ENCODE data around the gene TEKTIP1. TPM values are rescaled to one million over a fixed set of nuclear protein-coding genes. Genes with fewer than 3 reads are reported as not detected.

TEKTIP1 gene
- total and polyA plus RNA-seq, 9 of the 15 experiments (the other 6 are each of a cell fraction or from before 2014, with no cell fraction given): 0.66 TPM; not detected in 8

DNA sequence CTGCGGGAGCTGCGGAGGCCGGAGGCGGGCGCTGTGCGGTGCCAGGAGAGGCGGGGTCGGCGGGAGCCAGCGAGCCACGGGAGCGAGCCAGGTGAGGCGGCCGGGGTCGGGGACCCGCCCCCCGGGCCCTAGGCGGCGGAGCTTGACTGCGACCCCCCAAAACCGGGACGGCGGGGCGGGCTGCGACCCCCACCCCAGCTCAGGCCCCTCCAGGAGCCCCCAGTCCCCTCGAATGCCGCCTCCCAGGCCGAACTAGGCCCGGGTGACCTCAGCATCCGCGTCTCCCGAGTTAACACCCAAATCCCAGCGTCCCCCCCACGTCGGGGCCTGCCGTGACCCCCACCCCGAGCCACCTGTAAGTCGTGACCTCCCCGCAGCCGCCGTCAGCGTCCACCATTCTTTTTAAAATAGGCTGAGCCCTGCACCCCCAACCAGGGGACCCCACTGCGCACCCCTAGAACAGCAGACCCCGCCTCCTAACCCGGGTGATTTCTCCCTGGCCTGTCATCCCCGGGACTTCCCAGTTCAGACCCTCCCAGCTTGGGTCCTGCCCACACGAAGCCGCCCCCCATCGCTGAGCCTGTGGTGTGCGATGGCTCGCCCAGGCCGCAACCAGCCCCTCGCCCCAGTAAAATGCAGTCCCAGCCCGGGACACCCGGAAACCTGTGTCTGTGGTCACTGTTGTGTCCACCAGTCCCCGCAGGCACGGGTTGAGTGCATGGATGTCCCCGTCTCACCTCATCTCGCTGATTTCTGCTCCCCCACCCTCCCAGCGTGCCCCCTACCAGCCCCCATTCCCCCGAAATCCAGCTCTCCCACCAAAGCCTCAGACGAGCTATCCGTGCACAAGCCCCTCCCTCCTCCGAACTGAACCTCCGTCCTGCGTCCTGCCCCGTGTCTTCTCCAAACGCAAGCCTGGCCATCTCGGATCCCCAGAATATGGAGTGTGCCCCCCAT lies 32.3 kb upstream of the TEKTIP1 start:
- Histone ChIP-seq H4K20me1 (replicated peaks; ENCODE audit: control insufficient read depth, insufficient read depth, low read length) (peaks cover 37% of the 10 kb centered on the region), H3K27ac (ENCODE audit: extremely low read depth, low read depth, low read length) (peak overlapping the region; percentile 92), H3K27me3 (ENCODE audit: control insufficient read depth in 2 of 2, insufficient read depth in 2 of 2, low read length in 2 of 2) (no peaks in the 10 kb centered on the region), H2AFZ (ENCODE audit: low read depth, low read length) (peak overlapping the region; percentile 70; the same call in 1 of the 2 replicates), H3K4me2 (ENCODE audit: insufficient read depth, low read length) (peak overlapping the region; percentile 88), H3K9me1 (ENCODE audit: control insufficient read depth, insufficient read depth, low read length) (peaks cover 10% of the 10 kb centered on the region), H3K9me3 (replicated peaks; ENCODE audit: control insufficient read depth, insufficient read depth, low read depth, low read length) (no peaks in the 10 kb centered on the region), H3K4me3 (peak overlapping the region; percentile 99), H3K9ac (ENCODE audit: insufficient read depth in 1 of 2, low read depth in 2 of 2, low read length in 2 of 2) (peak overlapping the region; percentile 91 to 94), H3K79me2 (ENCODE audit: control insufficient read depth, insufficient read depth, low read length) (peaks cover 58% of the 10 kb centered on the region), H3K4me1 (replicated peaks in 1 of 2; ENCODE audit: control insufficient read depth in 2 of 2, insufficient read depth in 2 of 2, low read length in 2 of 2) (peaks cover 24 to 74% of the 10 kb centered on the region in 2 experiments; a peak in 4 of 5 replicates), H3K36me3 (ENCODE audit: control insufficient read depth, insufficient read depth, low read length) (peaks cover 31% of the 10 kb centered on the region; the same call in 2 of the 3 replicates)
- ATAC-seq (peak; percentile 13), FAIRE-seq (no peak), DNase-seq (ENCODE audit: extremely low read depth in 1 of 4, low spot score in 3 of 4) (peak; percentile 28 to 62 (median 48))
- BruUV-seq (replicated peaks): TSS peak; percentile 31
- CTCF ChIA-PET (ENCODE audit: low intra/inter-chr PET ratio): no interaction called here
- 4% methylated on average over 39 of the region's 69 CpGs for WGBS (ENCODE audit: insufficient coverage, low coverage, missing lambda C conversion rate)
- in situ Hi-C loops (cut with MboI): no loop called here
- intact Hi-C loops (cut with micrococcal nuclease): no loop called here
- POLR2A ChIA-PET: interaction anchor here (0.8 to 1.0 kb wide), 2 partner anchors 14 to 72 kb away, joined by 4 to 5 read pairs; no protein-coding TSS in a partner anchor
- TF ChIP-seq ZFX (CRISPR knock-in tag; IDR thresholded peaks at IDR 0.05): peak; percentile 68
- peak; percentile 6 for TF ChIP-seq RBM22 (IDR thresholded peaks at IDR 0.05; ENCODE audit: low read depth, low read length, poor library complexity, severe bottlenecking)
- TF ChIP-seq PHF8 (IDR thresholded peaks at IDR 0.05; ENCODE audit: borderline replicate concordance, low read length): peak; percentile 83; the same call in 1 of the 2 replicates
- peak; percentile 73; the same call in 1 of the 2 replicates for TF ChIP-seq RB1 (IDR thresholded peaks at IDR 0.05; ENCODE audit: low read depth)
- no peak for TF ChIP-seq POU5F1 (IDR thresholded peaks at IDR 0.05; ENCODE audit: borderline replicate concordance, low read depth, low read length, partially characterized antibody)
- TF ChIP-seq CHD1 (IDR thresholded peaks at IDR 0.05; ENCODE audit: low read length): peak; percentile 74
- TF ChIP-seq SAP30 (IDR thresholded peaks at IDR 0.05; ENCODE audit: borderline replicate concordance, insufficient read depth, low read depth, low read length, poor library complexity, severe bottlenecking): peak; percentile 18
- peak in 1 of 2 experiments; percentile 67; a peak in 1 of 4 replicates for TF ChIP-seq NONO (IDR thresholded peaks at IDR 0.05; ENCODE audit: low read depth in 2 of 2, low read length in 1 of 2)
- TF ChIP-seq TAF1 (IDR thresholded peaks at IDR 0.05; ENCODE audit: control insufficient read depth, extremely low read depth, insufficient read depth, low read length, severe bottlenecking): peak; percentile 18
- TF ChIP-seq, protein P1, sequence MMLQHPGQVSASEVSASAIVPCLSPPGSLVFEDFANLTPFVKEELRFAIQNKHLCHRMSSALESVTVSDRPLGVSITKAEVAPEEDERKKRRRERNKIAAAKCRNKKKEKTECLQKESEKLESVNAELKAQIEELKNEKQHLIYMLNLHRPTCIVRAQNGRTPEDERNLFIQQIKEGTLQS (IDR thresholded peaks at IDR 0.05): 0 out of 2 replicates have a peak, but pooled peaks have one; percentile 6
- TF ChIP-seq, protein P1 (CRISPR knock-in tag; conservative IDR thresholded peaks at IDR 0.05): no peak
- 0 out of 2 replicates have a peak, but pooled peaks have one; percentile 45 for TF ChIP-seq TGIF2 (CRISPR knock-in tag; IDR thresholded peaks at IDR 0.05)
- no peak for TF ChIP-seq GATA2 (CRISPR knock-in tag; IDR thresholded peaks at IDR 0.05)
- TF ChIP-seq RBBP5 (IDR thresholded peaks at IDR 0.05; ENCODE audit: borderline replicate concordance, insufficient read depth, low read length, poor library complexity, severe bottlenecking): peak; percentile 63
- TF ChIP-seq FOSL1 (tag; conservative IDR thresholded peaks at IDR 0.05): no peak
- no peak for TF ChIP-seq CEBPG (CRISPR knock-in tag; IDR thresholded peaks at IDR 0.05)
- no peak for TF ChIP-seq CEBPG (tag; conservative IDR thresholded peaks at IDR 0.05 in 1 of 2, IDR thresholded peaks at IDR 0.05 in 1 of 2)

Data from K562 (cell line).